ENCODE data around the gene SDK1.
"Not testable (repeated sequence)": the region's sequence is repeated elsewhere in the genome, so short reads cannot be mapped to it uniquely, and the experiment has no call there.

Gene SDK1

GRCh38 chr7:4217126-4217660 lies 916.1 kb downstream of the SDK1 start:
- not testable (repeated sequence) for DNase-seq

DNA sequence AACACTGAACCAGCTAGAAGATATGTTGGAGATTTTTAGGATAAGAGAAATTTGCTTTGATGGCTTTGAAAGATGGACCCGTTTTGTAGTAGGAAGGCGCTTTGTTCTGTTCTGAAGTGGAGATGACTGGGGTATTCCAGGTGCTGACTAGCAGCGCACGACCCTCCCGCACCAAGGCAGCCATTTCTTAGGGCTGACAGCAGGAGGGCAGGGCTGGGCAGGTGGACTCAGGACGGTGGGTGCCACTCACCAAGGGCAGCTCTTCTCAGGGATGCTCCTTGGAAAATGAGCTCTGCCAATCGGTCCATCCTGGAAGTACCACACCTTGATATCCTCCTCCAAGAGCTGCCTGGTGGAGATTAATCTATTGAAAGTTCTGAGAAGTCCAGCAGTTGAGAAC lies 917.4 kb downstream of the SDK1 start:
- DNase-seq = no peak

DNA sequence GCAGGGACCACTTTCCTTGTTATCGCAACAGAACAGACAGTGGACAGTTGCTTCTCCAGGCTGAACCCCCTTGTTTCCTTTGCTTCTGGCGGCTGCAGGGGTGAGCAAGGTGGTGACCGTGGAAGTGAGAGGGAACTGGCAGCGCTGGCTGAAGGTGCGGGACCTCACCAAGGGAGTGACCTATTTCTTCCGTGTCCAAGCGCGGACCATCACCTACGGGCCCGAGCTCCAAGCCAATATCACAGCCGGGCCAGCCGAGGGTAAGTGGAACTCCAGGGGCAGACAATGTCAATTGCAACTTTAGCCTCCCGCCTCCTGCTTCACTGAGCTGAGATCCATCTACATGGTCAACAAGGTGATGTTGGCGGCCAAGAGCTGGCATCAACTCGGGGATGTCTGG lies 919.0 kb downstream of the SDK1 start:
- no peak for DNase-seq

DNA sequence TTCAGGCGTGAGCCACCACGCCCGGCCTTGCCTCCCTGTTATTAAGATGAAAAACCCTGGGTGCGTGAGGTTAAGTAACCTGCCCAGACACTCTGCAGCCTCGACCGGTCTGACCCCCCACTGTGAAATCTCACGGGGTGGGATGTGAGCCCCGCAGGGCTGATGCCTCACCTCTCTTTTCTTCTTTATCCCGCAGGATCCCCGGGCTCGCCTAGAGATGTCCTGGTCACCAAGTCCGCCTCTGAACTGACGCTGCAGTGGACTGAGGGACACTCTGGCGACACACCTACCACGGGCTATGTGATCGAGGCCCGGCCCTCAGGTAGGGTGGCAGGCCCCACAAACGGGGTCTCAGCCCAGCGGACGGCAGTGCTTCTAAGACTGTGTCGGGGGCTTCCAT lies 920.0 kb downstream of the SDK1 start:
- DNase-seq = no peak

GRCh38 chr7:4222676-4223075 lies 921.6 kb downstream of the SDK1 start:
- DNase-seq = no peak

- no peak for DNase-seq
Measured at GRCh38 chr7:4225361-4225771, 924.3 kb downstream of the SDK1 start.

DNA sequence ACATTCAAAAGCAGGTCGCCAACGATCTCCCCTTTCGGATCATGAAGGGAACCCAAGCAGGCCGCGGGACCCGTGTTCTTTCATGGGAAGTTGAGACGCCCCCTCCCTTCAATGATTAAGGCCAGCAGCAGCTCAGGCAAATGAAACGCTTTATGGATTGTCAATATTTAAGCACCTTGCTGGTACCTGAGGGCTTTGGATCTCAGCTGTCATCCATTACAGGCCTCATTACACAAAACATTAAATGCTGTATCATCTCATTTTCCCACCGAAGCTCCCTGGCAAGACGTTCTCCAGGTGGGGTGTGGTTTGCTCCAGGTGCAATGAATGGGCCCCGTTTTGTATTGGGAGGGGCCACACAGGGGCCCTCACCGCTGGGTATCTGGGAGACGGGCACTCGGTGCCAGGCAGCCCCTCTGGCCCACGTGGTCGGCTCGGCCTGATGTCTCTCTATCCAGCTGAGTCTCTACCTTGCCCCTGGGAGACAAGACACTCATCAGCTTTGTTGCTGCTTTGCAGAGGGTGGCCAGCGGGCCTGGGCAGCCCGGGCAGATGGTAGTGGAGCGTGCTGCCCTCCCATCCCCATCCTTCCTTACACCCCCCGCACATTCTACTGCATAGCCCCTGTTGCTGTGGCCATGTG lies 925.0 kb downstream of the SDK1 start:
- DNase-seq = no peak

DNA sequence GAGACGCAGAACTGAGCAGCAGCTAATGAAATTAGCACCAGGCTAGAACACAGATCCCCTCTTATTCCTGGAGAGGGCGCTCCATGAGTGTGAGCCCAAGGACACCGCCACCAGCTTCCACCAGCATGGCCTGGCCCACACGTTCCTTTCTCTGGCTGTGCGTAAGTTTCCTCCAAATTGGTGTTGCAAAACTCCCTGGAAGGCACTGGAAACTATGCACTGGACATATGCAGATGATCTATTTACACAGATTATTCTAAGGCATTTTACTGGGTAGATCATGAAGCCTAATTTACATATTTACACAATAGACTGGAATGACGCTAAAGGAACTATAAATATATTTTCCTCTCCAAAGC lies 925.5 kb downstream of the SDK1 start:
- no peak for DNase-seq

DNA sequence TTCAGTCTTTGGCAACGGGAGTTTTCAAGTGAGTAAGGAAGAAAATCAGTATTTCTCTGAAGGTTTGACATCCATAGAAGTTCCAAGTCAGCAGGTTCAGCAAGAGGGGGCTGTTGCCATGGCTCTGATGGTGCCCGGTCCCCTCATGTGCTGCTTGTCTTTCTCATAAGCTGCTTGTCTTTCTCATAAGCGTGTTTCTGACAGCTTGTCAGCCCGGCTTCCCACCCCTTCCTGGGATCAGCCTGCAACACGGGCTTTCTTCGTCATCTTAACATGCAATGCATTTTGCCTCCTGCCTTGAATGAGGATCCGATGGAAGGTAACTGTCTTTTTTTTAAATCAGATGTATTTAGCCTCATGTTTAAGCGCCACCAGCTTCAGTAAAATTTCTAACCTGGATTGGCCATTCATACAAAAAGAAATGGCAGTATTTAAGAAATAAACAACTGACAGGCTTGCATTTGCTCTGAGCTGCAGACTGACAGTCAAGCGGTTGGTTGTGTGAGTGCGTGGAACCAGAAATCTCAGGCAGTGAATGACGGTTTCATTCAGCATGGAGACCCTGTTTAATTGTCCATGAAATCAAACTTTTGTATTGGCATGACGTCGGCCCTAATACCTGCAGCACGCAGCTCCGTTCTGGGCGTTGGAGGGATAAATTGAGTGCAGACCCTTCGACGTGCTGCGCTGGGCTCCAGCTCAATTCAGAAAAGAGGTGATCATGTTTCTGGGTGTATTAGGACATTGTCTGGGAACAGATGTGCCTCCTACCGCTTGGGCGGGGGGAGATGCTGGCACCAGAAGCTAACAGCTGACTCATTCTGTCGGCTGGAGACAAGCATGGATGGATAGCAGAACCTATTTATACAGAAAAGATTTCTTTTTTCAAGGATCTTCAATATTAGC lies 926.3 kb downstream of the SDK1 start:
- DNase-seq = no peak

DNA sequence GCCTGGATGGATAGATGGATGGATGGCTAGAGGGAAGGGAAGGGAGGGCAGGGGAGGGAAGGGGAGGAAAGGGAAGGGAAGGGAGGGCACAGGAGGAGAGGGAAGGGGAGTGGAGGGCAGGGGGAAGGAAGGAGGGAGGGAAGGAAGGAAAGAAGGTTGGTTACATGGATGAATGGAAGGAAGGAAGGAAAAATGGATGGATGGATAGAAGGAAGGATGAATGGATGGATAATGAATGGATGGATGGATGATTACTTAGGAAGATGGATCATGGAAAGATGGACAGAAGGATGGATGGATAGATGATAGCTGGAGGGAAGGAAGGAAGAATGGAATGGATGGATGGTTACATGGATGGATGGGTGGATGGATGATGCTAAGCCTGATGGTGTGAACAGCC lies 929.3 kb downstream of the SDK1 start:
- no peak for DNase-seq

DNA sequence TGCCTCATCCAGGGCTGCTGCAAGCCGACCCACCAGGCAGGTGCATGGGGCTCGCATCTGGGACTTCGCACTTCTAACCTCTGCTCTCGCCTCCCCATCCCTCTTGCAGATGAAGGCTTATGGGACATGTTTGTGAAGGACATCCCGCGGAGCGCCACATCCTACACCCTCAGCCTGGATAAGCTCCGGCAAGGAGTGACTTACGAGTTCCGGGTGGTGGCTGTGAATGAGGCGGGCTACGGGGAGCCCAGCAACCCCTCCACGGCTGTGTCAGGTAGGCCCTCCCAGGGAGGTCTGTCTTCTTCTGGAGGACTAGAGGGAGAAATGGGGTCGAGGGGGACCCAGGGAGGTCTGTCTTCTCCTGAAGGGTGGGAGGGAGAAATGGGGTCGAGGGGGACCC lies 932.1 kb downstream of the SDK1 start:
- DNase-seq = no peak

GRCh38 chr7:4233621-4234497 lies 932.8 kb downstream of the SDK1 start:
- no peak for DNase-seq

DNA sequence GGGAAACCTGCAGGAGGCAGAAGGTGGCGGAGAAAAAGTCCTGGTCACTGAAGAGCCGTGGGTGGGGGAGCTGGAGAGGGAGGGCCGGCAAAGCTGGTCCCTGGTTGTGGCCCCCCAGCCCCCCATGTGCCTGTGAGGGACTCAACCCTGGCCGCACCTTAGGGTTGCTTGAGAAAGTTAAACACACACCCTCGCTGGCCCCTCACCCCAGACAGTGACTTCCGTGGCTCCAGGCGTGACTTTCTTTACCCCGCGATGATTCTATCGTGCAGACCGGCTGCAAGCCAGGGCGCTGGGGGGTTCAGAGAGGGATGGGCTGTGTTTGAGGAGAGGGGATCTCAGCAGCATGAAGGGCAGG lies 933.4 kb downstream of the SDK1 start:
- DNase-seq = no peak

DNA sequence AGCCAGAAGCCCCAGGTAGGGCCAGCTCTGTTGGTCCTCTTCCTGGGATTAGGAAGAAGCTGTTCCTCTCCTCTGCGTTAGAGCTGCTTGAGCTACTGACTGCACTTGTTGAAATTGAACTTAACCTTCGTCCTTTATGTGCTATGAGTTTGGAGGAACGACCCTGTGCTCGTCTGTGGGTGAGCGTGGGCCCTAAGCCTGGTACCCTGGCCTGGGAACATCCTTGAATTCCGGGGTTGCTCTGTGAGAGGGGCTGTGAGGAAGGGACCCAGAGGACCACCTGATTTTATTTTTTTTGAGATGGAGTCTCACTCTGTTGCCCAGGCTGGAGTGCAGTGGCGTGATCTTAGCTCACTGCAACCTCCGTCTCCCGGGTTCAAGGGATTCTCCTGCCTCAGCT lies 933.8 kb downstream of the SDK1 start:
- no peak for DNase-seq

DNA sequence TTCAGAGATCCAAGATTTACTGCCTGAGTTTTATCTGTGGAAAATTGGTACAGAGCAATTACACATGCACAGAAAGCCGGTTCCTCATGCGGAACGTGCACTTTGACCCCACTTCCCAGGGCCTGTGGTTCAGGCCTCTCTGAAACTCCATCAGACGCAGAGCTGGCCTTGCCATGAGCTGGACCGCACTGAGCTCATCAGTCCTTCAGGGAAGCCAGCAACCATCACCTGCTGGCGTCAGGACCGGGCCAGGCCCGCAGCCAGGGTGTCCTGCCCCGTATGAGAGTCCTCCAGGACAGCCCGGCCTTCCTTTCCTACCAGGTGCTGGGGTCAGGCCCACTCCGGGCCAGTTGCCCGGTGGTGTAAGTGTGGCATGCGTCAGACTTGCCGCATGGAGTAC lies 934.5 kb downstream of the SDK1 start:
- DNase-seq = no peak

DNA sequence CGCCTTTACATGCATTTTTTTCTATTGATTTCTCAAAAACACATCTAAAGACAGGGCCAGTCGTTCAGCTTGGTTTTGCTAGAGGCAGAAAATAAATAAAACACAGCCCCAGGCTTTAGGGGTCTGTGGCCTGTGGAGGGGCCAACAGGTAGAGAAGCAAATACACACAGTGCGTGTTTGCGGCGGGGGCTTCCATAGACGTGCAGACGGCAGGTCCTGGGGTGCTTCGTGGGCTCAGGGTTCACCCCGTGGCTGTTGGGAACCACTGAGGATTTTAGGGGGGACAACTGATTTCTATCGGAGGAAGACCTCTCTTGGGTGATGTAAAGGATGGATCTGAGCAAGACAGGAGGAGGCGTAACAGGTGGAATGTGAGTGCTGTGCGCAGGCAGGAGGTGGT lies 935.3 kb downstream of the SDK1 start:
- DNase-seq = no peak

- DNase-seq = not testable (repeated sequence)
Measured at GRCh38 chr7:4236873-4237272, 935.8 kb downstream of the SDK1 start.

DNA sequence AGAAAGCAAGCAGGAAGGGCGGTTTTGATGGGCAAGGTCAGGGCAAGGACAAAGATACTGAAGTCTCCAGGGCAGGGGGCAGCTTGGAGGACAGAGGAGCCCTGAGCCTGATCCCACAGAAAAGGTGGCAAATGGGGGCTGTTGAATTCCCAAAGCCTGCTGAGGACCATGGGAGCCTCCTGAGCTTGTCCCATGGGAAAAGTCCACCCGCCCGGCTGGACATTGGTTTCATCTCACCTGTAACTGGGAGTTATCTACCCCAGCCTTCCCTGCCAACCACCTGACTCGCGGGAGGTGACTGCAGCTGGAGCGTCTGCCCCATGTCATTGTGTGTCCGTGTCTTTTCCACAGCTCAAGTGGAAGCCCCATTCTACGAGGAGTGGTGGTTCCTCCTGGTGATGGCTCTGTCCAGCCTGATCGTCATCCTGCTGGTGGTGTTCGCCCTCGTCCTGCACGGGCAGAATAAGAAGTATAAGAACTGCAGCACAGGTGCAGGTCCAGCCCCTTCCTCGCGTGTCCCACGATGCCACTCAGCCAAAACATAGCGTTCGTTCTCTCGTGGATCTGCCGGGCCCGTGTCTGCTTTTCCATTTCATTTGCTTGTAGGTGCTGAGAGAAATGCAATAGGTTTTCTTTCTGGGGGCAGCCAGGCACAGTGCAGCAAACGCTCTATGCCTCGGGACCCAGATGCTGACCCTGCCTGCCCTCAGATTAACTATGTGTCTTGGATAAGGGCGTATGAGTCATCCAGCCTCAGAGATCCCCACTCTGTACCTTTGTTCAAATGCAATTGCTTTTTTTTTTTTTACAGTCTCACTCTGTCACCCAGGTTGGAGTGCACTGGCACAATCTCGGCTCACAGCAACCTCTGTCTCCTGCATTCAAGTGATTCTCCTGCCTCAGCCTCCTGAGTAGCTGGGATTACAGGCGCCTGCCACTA lies 936.5 kb downstream of the SDK1 start:
- DNase-seq = no peak

DNA sequence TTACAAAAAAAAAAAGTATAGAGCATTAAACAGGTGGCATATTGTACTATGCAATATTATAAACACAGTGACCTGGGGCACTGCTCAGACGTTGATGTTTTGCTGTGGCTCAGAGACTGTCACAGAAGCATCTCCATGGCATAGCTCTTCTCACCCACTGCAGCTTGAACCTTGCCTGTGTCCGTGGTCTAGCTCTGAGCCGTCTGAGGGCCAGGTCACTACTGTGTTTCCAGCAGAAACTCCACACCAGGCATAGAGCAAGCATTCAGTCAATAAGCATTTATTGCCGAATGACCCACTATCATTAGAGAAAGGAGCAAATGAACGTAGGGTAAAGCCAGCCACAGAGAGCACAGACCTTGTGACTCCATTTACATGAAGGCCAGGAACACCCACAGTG lies 937.8 kb downstream of the SDK1 start:
- DNase-seq = no peak

GRCh38 chr7:4240042-4240441 lies 939.0 kb downstream of the SDK1 start:
- DNase-seq = no peak

DNA sequence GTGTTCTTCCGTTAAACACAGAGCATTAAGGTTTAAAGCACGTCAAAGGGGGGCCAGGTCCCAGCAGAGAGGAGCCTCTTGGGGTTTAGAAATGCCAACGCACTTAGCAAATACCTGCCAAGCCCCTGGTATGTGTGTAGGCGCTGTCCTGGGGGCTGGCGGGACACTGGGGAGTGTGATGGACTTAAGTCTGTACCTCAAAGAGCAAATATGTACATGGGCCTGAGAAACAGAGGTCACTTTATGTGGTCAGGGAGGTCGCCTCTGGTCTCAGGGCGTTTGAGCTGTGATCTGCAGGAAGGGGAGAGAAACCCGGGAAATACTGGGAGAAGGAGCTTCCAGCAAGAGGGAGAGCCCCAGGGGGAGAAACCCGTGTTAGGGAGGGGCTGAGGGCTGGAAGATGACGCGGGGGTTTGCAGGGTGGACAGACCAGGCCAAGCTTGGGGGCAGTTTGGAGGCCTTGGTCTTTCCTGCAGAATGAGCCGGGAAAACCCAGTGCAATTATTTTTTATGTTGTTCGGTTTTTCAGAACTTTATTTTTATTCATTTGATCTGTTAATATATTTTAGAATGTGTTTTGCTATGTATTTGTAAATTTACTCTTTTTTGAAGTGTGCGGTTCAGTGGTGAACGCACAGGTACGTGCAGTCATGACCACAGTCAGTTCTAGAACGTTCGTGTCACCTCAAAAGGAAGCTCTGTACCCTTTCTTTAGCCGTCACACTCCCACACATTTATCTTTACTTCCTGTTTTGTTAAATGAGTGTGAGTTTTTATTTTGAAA lies 939.7 kb downstream of the SDK1 start:
- no peak for DNase-seq

GRCh38 chr7:4241304-4241612 lies 940.2 kb downstream of the SDK1 start:
- no peak for DNase-seq

All from SW 1271 (cell line).